ENCODE data around the gene FARSA.

Gene FARSA

DNA sequence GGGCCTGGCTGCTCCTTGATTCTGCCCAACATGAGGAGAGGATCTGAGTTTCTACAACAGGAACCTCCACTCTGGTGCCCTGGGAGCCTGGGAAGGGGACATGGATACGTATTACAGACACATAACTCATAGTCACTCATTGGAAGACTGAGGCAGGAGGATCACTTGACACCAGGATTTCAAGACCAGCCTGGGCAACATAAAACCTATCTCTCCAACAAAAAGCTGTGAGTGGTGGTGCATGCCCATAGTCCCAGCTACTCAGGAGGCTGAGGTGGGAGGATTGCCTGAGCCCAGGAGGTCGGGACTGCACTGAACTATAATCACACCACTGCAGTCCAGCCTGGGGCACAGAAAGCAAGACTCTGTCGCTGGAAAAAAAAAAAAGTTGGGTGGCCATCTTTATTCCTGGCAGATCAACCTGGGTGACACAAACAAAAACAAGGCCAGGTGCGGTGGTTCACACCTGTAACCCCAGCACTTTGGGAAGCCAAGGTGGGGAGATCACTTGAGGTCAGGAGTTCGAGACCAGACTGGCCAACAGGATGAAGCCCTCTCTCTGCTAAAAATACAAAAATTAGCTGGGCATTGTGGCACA, 45.4 kb downstream of the FARSA start:
- H3K9ac ChIP-seq, result no peak overlapping the region
- peaks cover 7% of the 10 kb centered on the region; the same call in 1 of the 2 replicates for H3K79me2 ChIP-seq (ENCODE audit: insufficient read depth, low read depth)
- no peaks in the 10 kb centered on the region for H3K36me3 ChIP-seq (ENCODE audit: insufficient read depth)
- no peak overlapping the region for H2AFZ ChIP-seq (ENCODE audit: low read depth)
- H3K27ac ChIP-seq, result no peak overlapping the region
- peaks cover 27% of the 10 kb centered on the region for H3K4me1 ChIP-seq (ENCODE audit: low read depth, poor library complexity, severe bottlenecking)
- TF ChIP-seq, protein P1, sequence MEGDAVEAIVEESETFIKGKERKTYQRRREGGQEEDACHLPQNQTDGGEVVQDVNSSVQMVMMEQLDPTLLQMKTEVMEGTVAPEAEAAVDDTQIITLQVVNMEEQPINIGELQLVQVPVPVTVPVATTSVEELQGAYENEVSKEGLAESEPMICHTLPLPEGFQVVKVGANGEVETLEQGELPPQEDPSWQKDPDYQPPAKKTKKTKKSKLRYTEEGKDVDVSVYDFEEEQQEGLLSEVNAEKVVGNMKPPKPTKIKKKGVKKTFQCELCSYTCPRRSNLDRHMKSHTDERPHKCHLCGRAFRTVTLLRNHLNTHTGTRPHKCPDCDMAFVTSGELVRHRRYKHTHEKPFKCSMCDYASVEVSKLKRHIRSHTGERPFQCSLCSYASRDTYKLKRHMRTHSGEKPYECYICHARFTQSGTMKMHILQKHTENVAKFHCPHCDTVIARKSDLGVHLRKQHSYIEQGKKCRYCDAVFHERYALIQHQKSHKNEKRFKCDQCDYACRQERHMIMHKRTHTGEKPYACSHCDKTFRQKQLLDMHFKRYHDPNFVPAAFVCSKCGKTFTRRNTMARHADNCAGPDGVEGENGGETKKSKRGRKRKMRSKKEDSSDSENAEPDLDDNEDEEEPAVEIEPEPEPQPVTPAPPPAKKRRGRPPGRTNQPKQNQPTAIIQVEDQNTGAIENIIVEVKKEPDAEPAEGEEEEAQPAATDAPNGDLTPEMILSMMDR (conservative IDR thresholded peaks at IDR 0.05; ENCODE audit: low read depth, low read length), result no peak
- no peaks in the 10 kb centered on the region for H3K27me3 ChIP-seq (ENCODE audit: insufficient read depth, low read depth)
- no peak overlapping the region for H3K4me3 ChIP-seq (IDR thresholded peaks at IDR 0.05; ENCODE audit: insufficient read depth, low read depth, low read length)
- no peaks in the 10 kb centered on the region for H4K20me1 ChIP-seq (ENCODE audit: insufficient read depth)
- H3K4me2 ChIP-seq, result no peak overlapping the region

DNA sequence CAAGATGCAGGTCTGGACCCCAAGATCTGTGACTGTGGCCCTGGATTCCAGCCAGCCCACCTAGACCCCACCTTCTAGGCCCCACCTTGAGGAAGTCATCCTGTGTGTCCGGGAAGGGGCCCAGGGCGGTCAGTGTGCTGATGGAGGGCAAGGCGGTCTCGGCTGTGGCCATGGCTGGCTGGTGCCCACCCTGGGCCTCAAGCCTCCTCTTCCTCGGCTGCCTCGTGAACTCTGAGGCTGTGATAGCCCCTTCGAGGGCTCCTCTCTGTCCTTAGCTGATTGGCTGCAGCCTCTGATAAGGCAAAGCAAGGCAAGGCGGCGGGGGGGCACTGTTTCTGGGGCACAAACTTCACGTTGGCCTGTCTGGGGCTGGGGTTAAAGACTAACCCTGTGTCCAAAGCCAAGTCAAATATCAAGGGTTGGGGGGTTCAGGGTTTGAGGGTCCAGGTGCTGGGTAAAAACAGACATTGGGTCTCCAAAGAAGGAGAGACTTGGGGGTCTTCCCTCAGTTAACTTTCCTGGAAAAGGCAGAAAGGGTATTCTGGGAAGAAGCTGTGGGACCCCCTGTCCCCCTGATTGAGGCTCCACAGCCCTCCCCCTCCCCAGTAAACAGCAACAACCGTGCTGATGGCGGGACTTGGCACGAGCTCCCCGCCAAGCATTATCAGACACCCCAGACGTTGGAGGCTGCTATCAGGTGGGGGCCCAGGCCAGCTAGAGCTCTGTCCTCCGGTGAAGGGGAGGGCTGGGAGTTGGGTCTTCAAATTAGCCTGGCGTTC, 46.4 kb downstream of the FARSA start, which contains the start of gene KLF1:
Gene KLF1 (minus strand): TSS at position 233 of the 779 bp plus-strand sequence. CDS start 61 bp downstream, at position 172.
- no peaks in the 10 kb centered on the region for H4K20me1 ChIP-seq (ENCODE audit: insufficient read depth)
- TF ChIP-seq, protein P1 (conservative IDR thresholded peaks at IDR 0.05; ENCODE audit: low read depth, low read length), result no peak
- no peaks in the 10 kb centered on the region for H3K27me3 ChIP-seq (ENCODE audit: insufficient read depth, low read depth)
- H3K79me2 ChIP-seq (ENCODE audit: insufficient read depth, low read depth), result peaks cover 7% of the 10 kb centered on the region; the same call in 1 of the 2 replicates
- no peaks in the 10 kb centered on the region for H3K36me3 ChIP-seq (ENCODE audit: insufficient read depth)
- no peak within 1 kb of the TSS for H3K27ac ChIP-seq
- no peak within 1 kb of the TSS for H3K9ac ChIP-seq
- no peak within 1 kb of the TSS for H3K4me3 ChIP-seq (IDR thresholded peaks at IDR 0.05; ENCODE audit: insufficient read depth, low read depth, low read length)
- H3K4me2 ChIP-seq, result peak within 1 kb of the TSS; percentile 73
- peaks cover 22% of the 10 kb centered on the region for H3K4me1 ChIP-seq (ENCODE audit: low read depth, poor library complexity, severe bottlenecking)
- H2AFZ ChIP-seq (ENCODE audit: low read depth), result peak within 1 kb of the TSS; percentile 98; the same call in 1 of the 2 replicates

DNA sequence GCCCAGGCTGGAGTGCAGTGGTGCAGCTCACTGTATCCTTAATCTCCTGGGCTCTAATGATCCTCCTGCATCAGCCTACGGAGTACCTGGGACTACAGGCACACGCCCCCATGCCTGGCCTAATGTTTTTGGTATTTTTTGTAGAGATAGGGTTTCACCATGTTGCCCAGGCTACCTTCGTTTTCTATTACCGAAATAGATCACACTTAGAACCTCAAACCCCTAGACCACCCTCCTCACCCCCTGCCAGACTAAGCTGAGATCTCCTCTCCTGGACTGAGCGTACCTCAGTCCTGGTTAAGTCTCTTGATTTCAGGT, 46.9 kb downstream of the FARSA start:
- H3K4me3 ChIP-seq (IDR thresholded peaks at IDR 0.05; ENCODE audit: insufficient read depth, low read depth, low read length), result no peak overlapping the region
- H3K79me2 ChIP-seq (ENCODE audit: insufficient read depth, low read depth), result peaks cover 5% of the 10 kb centered on the region; the same call in 1 of the 2 replicates
- no peaks in the 10 kb centered on the region for H3K27me3 ChIP-seq (ENCODE audit: insufficient read depth, low read depth)
- no peak overlapping the region for H3K4me2 ChIP-seq
- TF ChIP-seq, protein P1 (conservative IDR thresholded peaks at IDR 0.05; ENCODE audit: low read depth, low read length), result no peak
- H3K36me3 ChIP-seq (ENCODE audit: insufficient read depth), result no peaks in the 10 kb centered on the region
- H4K20me1 ChIP-seq (ENCODE audit: insufficient read depth), result no peaks in the 10 kb centered on the region
- peaks cover 18% of the 10 kb centered on the region for H3K4me1 ChIP-seq (ENCODE audit: low read depth, poor library complexity, severe bottlenecking)
- no peak overlapping the region for H3K27ac ChIP-seq
- no peak overlapping the region for H2AFZ ChIP-seq (ENCODE audit: low read depth)
- no peak overlapping the region for H3K9ac ChIP-seq

DNA sequence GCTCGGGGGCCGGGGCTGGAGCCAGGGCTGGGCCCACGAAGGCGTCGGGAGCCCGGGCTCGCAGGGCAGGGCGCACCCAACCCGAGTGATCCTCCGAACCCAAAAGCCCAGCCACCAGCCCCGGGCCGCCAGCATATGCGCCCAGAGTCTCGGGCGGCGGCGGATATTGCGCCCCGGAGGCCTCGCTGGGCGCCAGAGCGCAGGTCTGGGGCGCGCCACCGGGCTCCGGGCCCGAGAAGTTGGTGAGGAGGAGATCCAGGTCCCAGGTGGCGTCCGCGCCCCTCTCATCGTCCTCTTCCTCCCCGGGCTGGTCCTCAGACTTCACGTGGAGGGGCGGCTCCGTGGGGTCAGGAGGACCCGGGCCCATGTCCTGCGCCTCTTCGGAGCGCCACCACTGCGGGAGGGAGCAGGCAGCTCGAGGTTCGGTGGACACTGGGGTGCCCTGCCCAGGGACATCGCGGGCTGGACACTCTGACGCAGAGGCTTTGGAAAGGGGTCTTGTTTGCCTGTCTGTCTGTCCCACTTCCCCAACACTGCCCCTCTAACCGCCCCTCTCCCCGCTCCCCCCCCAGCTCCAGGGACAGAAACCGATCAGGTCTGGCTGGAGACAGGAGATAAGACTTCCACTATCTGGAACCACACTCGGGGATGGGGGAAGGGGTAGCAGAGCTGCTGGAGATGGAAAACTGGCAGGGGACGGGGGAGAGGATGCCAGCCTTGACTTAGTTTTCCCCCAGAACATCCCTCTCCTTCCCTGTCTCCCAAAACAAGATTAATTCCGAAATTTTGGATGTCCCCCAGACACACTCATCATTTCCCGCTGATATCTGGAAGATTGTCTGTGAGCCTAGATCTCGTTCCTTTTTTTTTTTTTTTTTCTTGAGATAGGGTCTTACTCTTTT, 47.5 kb downstream of the FARSA start:
- Histone ChIP-seq H3K36me3 (ENCODE audit: insufficient read depth) (no peaks in the 10 kb centered on the region), H2AFZ (ENCODE audit: low read depth) (peak overlapping the region; percentile 98), H3K27me3 (ENCODE audit: insufficient read depth, low read depth) (no peaks in the 10 kb centered on the region), H3K4me1 (ENCODE audit: low read depth, poor library complexity, severe bottlenecking) (peaks cover 18% of the 10 kb centered on the region), H3K79me2 (ENCODE audit: insufficient read depth, low read depth) (no peaks in the 10 kb centered on the region), H3K9ac (peak overlapping the region; percentile 69; the same call in 1 of the 2 replicates), H3K27ac (no peak overlapping the region), H4K20me1 (ENCODE audit: insufficient read depth) (no peaks in the 10 kb centered on the region), H3K4me3 (IDR thresholded peaks at IDR 0.05; ENCODE audit: insufficient read depth, low read depth, low read length) (no peak overlapping the region), H3K4me2 (peak overlapping the region; percentile 73)
- TF ChIP-seq, protein P1 (conservative IDR thresholded peaks at IDR 0.05; ENCODE audit: low read depth, low read length), result peak; percentile 18; the same call in 1 of the 2 replicates
